Dedifferentiated amniotic fluid mesenchymal stem cell (primary cell): ENCODE data around the gene RGPD3.
"Not testable (repeated sequence)": the region's sequence is repeated elsewhere in the genome, so short reads cannot be mapped to it uniquely, and the experiment has no call there.

ENCODE experiments used
- DNase-seq: peaks from one replicate; pipeline ENCODE4 v3.0.0-alpha.2; 2016; ENCODE audit errors: extremely low spot score

Gene RGPD3

GRCh38 chr2:106468107-106468506 lies at the start of gene RGPD3:
RGPD3 (minus strand) TSS chr2:106468413; CDS start chr2:106468288, 125 bp downstream.
- not testable (repeated sequence) for DNase-seq

DNA sequence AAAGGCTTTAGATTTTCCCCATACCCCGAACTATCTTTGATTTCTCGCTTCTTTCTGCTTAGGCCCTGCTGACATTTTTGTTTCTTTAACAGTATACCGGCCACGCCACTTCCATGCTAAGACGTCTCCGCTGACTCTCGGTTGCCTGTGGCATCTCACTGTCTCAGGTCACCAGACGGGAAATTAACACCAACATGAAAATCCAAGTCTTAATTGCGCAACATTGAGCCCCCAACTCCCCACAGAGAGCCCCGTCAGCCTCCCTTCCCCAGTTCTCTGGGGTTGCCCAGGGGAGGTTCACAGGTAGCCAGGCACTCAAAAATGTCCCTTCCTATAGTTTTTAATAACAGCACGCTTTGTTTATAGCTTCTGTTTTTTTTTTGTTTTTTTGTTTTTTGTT lies 49.1 kb upstream of the RGPD3 start:
- DNase-seq: no peak

DNA sequence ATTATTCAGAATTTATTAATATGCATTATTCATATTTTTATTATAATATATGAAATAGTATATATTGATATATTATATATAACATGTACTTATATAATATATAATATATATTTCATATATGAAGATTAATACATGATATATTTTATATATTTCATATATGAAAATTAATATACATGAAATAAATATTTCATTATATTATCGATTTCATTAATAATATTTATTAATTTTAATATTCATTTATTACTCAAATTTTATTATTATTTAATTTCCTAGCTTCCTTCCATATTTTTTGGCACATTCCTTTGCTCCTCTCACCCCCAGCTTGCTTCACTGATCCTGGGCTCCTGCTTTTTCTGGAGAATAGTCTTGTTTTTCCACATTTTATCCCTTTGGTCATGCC lies 48.7 kb upstream of the RGPD3 start:
- DNase-seq: no peak

GRCh38 chr2:106516436-106516835 lies 48.2 kb upstream of the RGPD3 start:
- DNase-seq: no peak

GRCh38 chr2:106514827-106515226 lies 46.6 kb upstream of the RGPD3 start:
- not testable (repeated sequence) for DNase-seq

GRCh38 chr2:106513391-106513790 lies 45.2 kb upstream of the RGPD3 start:
- not testable (repeated sequence) for DNase-seq

DNA sequence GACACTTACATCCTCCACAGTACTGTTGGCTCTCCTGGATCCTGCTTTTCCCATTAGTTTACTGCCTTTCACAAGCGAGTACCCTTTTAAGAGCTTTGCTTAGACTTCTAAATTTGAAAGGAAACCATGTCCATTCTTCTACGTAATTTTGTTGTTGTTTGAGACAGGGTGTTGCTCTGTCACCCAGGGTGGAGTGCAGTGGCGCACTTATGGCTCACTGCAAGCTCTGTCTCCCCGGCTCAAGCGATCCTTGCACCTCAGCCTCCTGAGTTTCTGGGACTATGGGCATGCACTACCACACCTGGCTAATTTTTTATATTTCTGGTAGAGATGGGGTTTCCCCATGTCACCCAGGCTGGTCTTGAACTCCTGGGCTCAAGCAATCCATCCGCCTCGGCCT lies 43.7 kb upstream of the RGPD3 start:
- DNase-seq: not testable (repeated sequence)

DNA sequence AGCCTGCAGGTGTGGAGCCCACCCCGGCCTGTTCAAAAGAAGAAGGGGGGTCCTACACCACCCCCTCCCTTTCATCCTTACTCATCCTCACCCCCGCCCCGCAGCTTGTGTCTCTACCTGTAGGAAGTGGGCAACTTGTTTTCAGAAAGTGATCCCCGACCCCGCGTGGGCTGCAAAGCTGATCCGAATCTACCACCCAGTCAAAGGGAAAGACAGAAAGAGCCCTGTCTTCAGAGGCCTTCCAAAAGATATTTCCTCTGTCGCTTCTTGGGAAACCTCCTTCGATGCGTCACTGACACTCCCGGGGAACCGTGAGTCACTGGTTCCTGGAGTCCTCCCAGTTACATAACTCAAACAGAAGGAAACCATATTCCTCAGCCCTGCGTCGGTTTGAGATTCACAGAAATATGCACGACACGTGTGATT lies 43.3 kb upstream of the RGPD3 start:
- peak; percentile 65 for DNase-seq

GRCh38 chr2:106510791-106511190 lies 42.6 kb upstream of the RGPD3 start:
- DNase-seq: not testable (repeated sequence)

- DNase-seq: not testable (repeated sequence)
Measured at GRCh38 chr2:106509374-106509770, 41.2 kb upstream of the RGPD3 start.

- DNase-seq: not testable (repeated sequence)
Measured at GRCh38 chr2:106508660-106509373, 40.6 kb upstream of the RGPD3 start.

GRCh38 chr2:106506002-106506687 lies 37.9 kb upstream of the RGPD3 start:
- not testable (repeated sequence) for DNase-seq

- not testable (repeated sequence) for DNase-seq
Measured at GRCh38 chr2:106504787-106505186, 36.6 kb upstream of the RGPD3 start.

GRCh38 chr2:106504192-106504591 lies 36.0 kb upstream of the RGPD3 start:
- not testable (repeated sequence) for DNase-seq

DNA sequence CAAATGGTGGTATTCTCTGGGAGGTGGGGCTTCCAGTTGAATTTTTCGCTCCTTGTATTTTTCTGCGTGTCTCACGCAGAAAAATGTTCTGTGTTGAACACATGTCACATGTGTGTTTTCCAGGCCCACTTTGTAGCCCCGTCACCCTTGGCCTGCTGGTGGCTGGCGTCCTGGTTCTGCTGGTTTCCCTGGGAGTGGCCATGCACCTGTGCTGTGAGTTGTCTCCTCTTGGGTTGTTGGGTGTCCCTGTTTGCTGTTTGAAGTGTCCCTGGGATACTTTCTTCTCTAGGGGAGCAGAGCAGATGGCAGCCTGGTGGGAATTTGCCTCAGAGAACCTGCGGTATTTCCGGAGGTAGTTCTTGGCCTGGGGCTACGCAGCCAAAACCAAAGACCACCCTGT lies 34.1 kb upstream of the RGPD3 start:
- DNase-seq: not testable (repeated sequence)

- DNase-seq: not testable (repeated sequence)
Measured at GRCh38 chr2:106500350-106500749, 32.1 kb upstream of the RGPD3 start.

DNA sequence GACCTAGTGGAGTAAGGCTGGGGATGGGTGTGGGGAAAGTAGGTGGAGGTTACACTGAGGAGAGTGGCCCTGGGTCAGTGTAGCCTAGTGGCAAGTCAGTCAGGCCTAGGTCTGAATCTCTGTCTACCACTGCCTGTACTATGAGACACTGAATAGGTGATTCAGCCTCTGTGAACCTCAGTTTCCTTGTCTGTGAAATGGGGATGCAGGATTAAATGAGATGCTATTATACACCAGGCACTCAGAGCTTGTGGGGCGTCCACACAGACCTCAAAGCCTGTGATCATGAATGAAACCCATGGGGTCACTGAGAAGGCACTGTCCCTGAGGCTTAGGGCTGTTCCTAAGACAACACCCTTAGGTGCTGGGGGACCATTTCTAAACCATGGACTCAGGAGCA lies 30.3 kb upstream of the RGPD3 start:
- not testable (repeated sequence) for DNase-seq

DNA sequence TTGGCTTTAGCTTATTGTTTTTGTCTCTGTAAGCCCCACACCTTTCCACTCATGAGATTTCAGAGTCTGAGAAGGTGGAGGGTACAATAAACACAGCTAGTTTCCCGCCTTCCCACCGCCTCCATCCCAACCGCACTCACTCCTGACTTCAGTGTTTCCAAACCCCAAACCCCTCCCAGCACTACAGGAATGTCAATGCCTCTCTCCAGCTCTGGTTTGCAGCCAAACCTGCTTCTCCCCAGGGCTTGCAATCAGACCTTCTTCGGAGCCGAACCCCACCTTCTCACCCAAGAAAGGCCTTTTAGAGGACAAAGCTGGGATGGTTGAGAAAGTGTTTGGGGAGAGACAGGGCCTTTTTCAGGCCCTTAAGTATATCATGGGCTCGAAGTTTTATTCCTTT lies 24.7 kb upstream of the RGPD3 start:
- not testable (repeated sequence) for DNase-seq

- DNase-seq: not testable (repeated sequence)
Measured at GRCh38 chr2:106492399-106492798, 24.2 kb upstream of the RGPD3 start.

- not testable (repeated sequence) for DNase-seq
Measured at GRCh38 chr2:106489701-106490100, 21.5 kb upstream of the RGPD3 start.

- DNase-seq: not testable (repeated sequence)
Measured at GRCh38 chr2:106487386-106488191, 19.4 kb upstream of the RGPD3 start.
